Neutrophil (primary cell): Measurements from ENCODE around the gene ICAM1.
A peak's percentile ranks its signal among the peaks of the same experiment; 100 is the strongest.

Experiments
- H3K27ac ChIP-seq: fragments of 200-600 bp; sonication (generic); 2 replicates; pipeline ENCODE4 v1.5.1; 2016; ENCODE audit warnings: mild to moderate bottlenecking, moderate library complexity
- H3K27me3 ChIP-seq: fragments of 200-600 bp; sonication (generic); 2 replicates; pipeline ENCODE4 v1.6.0; 2016; ENCODE audit warnings: mild to moderate bottlenecking
- H3K36me3 ChIP-seq: fragments of 200-600 bp; sonication (generic); 2 replicates; pipeline ENCODE4 v1.5.1; 2017
- H3K4me1 ChIP-seq, 2 experiments: fragments of 200-600 bp in 1 of 2; sonication (generic) in 1 of 2; 1 replicate in 1 of 2; 2 replicates in 1 of 2; pipeline versions ENCODE4 v1.5.1 to v1.6.1; 2013 to 2016; ENCODE audit warnings: low read depth in 1 of 2, low read length in 1 of 2, mild to moderate bottlenecking in 1 of 2, moderate library complexity in 1 of 2; ENCODE audit not compliant: control insufficient read depth in 1 of 2, insufficient read depth in 1 of 2
- H3K4me3 ChIP-seq, 2 experiments: fragments of 200-600 bp in 1 of 2; sonication (generic) in 1 of 2; 1 replicate in 1 of 2; 2 replicates in 1 of 2; pipeline ENCODE4 v1.5.1; 2013 to 2016; ENCODE audit warnings: low read depth in 1 of 2, low read length in 1 of 2, mild to moderate bottlenecking in 1 of 2, moderate library complexity in 1 of 2
- H3K9me3 ChIP-seq: fragments of 200-600 bp; sonication (generic); 2 replicates; pipeline ENCODE4 v1.5.1; 2016
- TF ChIP-seq, protein P1 (sequence below): fragments of 200-600 bp; sonication (generic); IDR thresholded peaks from 2 replicates; pipeline ENCODE4 v1.5.1; 2016; ENCODE audit warnings: antibody characterized with exemption

ICAM1 gene

DNA sequence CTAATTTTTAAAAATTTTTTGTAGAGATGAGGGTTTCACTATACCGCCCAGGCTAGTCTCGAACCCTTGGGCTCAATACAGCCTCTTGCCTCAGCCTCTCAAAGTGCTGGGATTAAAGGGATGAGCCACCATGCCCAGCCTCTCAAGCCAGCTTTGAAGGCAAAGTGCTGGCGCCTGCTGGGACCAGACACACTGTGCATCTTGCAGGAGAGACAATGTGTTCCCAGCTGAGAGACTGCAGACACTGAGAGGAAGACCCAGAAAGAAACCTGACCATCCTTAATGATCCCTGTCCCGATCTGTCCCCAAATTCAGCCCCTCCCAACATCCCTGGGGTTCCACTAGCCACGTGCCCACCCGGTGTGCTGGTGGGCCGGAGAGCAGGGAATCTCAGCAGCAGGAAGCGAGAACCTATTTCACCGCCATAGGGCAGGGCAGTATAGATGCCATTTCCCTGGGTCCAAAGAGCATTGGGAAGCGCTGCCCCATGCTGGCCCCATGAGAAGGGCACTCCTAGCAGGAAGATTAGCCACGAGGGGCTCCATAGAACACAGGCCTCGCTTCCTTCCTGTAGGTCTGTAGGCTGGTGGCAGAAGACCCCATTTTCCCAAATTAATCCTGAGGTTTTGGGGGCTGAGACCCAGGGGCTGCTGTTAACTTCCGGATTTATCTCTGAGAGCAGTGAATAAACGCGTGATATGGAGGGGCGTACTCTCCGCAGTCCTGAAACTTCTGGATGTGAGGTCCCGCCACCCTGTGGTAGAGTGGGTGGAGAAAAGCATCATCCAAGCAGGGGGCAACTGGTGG, 61.4 kb downstream of the ICAM1 start:
- peak overlapping the region; percentile 87 for H3K27ac ChIP-seq
- H3K4me1 ChIP-seq = peaks cover 48 to 52% of the 10 kb centered on the region in 2 experiments
- TF ChIP-seq, protein P1, sequence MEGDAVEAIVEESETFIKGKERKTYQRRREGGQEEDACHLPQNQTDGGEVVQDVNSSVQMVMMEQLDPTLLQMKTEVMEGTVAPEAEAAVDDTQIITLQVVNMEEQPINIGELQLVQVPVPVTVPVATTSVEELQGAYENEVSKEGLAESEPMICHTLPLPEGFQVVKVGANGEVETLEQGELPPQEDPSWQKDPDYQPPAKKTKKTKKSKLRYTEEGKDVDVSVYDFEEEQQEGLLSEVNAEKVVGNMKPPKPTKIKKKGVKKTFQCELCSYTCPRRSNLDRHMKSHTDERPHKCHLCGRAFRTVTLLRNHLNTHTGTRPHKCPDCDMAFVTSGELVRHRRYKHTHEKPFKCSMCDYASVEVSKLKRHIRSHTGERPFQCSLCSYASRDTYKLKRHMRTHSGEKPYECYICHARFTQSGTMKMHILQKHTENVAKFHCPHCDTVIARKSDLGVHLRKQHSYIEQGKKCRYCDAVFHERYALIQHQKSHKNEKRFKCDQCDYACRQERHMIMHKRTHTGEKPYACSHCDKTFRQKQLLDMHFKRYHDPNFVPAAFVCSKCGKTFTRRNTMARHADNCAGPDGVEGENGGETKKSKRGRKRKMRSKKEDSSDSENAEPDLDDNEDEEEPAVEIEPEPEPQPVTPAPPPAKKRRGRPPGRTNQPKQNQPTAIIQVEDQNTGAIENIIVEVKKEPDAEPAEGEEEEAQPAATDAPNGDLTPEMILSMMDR = no peak
- no peaks in the 10 kb centered on the region for H3K27me3 ChIP-seq
- peaks cover 86% of the 10 kb centered on the region for H3K36me3 ChIP-seq
- H3K9me3 ChIP-seq = peaks cover 3% of the 10 kb centered on the region
- H3K4me3 ChIP-seq = peak overlapping the region; percentile 87 to 95

DNA sequence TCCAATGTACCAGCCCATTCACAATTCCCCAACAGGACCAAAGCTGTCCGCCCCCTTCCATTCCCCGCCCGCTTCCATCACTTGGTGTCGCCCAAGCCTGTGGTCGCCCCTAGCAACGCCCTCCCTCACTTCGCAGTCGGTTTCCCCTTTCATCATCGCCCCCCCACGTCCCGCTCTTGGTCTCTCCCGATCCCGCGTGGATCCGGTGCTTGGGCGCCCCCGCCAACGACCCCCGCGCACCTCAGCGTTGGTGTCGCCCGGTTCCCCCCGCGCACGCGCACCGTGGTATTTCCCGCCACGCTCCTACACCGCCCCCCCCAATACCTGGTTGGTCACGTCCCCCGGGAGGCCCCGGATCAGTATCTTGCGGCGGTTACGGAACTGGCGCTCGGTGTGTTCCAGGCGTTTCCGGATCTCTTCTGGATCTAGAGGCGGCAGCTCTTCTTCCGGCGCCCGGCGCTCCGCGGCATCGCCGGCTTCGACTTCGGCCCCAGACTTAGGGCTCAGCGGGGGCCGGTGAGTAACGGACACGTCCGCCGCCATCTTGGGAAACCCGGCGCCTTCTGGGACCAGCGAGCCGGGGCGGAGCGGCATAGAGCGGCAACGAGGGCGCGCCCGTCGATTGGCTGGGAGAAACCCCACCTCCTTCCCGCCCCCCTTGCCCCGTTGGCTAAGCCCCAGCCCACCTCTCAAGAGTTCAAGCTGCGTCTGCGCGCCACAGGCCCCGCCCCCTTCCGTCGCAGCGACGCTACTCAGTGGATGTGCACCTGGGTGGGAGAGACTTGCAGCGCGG, 62.2 kb downstream of the ICAM1 start, which contains the start of gene RAVER1:
Gene RAVER1, minus strand, starts transcription at position 565 of the 793 bp plus-strand sequence. Its CDS starts 22 bp downstream, at position 543.
- H3K36me3 ChIP-seq = peaks cover 85% of the 10 kb centered on the region
- H3K27ac ChIP-seq = peak within 1 kb of the TSS; percentile 87
- peaks cover 56 to 60% of the 10 kb centered on the region in 2 experiments for H3K4me1 ChIP-seq
- no peaks in the 10 kb centered on the region for H3K27me3 ChIP-seq
- TF ChIP-seq, protein P1 = peak; percentile 20
- peaks cover 3% of the 10 kb centered on the region for H3K9me3 ChIP-seq
- peak within 1 kb of the TSS; percentile 87 to 95 for H3K4me3 ChIP-seq

DNA sequence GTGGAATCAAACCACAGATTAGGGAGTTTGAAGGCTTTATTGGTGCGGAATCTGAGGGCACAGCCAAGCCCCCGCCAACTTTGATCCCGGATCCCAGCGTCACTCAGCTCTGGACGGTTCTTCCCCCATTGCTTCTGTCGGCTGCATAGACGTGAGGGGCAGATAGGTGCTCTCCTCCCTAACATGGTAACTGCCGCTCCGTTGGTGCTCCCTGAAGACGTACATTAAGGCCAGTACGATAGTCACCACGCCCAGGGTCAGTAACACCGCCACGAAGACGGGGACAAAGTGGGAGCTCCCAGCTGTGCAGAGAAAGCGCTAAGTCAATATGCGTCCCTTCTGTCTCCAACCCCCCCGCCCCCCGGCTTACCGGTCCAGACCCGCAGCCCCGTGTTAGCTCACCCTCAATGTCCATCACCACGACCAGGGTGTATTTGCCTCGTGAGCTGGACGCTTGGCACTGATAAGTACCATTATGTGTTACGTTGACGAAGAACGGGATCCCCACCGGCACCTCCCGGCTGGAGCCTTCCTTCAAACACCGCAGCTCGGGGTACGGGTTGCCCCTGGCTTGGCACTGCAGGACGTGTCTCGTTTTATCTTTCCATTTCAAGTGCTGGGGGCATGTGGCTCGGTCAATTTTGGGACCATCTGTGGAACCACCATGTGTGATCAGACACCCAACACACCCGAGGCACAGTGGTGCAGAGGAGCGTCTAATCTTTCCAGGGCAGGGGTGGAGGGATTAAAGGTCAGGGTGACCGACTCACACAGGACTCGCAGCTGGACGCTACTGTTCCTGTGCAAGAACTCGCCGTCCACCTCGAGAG, 63.1 kb downstream of the ICAM1 start:
- Histone ChIP-seq H3K4me3 (peak overlapping the region; percentile 87 to 95), H3K9me3 (peaks cover 3% of the 10 kb centered on the region), H3K27me3 (no peaks in the 10 kb centered on the region), H3K36me3 (peaks cover 77% of the 10 kb centered on the region), H3K27ac (peak overlapping the region; percentile 87), H3K4me1 (peaks cover 56 to 68% of the 10 kb centered on the region in 2 experiments)
- TF ChIP-seq, protein P1 = no peak

DNA sequence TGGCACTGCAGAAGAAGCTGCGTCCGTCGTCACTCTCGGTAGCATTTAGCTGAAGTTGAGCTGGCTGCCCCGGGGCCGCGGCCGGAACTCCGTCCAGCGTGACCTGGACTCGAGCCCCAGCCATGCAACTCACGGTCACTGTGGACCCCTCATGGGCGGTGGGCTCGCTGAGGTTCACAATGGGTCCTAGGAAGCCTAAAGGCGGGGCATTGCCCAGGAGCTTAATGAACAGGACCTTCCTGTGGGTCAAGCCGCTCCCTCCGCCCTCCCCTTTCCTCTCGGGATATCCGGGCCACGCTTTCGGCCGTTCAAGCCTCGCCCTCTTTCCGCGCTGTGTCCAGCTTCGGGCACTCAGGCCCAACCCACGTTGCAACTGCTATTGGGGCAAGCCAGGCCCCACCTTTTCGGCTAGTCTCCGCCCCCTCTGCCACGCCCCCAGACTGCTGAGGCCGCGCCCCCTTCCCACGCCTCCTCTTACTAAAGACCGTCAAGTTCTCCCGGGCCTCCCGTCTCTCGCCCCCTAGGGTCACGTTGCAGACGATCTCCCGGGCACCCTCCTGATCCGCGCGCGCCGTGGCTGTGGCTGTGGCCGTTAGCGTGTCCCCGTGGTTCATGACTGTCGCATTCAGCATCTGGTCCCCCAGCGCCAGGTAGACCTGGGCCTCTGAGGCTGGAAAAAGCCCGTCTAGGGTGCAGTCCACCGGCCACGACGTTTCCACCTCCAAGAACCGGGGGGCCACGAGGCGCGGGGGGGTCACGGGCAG, 63.9 kb downstream of the ICAM1 start:
- no peaks in the 10 kb centered on the region for H3K27me3 ChIP-seq
- H3K4me1 ChIP-seq = peaks cover 60 to 76% of the 10 kb centered on the region in 2 experiments
- peaks cover 69% of the 10 kb centered on the region for H3K36me3 ChIP-seq
- peak overlapping the region in 1 of 2 experiments; percentile 81 for H3K4me3 ChIP-seq
- TF ChIP-seq, protein P1 = no peak
- H3K9me3 ChIP-seq = peaks cover 3% of the 10 kb centered on the region
- H3K27ac ChIP-seq = peak overlapping the region; percentile 87
